ENCODE data around the gene KIRREL3.

Gene KIRREL3

GRCh38 chr11:126949066-126949891, 51.3 kb downstream of the KIRREL3 start:
- DNase-seq = no peak

GRCh38 chr11:126948563-126948962, 52.0 kb downstream of the KIRREL3 start:
- DNase-seq = no peak

DNA sequence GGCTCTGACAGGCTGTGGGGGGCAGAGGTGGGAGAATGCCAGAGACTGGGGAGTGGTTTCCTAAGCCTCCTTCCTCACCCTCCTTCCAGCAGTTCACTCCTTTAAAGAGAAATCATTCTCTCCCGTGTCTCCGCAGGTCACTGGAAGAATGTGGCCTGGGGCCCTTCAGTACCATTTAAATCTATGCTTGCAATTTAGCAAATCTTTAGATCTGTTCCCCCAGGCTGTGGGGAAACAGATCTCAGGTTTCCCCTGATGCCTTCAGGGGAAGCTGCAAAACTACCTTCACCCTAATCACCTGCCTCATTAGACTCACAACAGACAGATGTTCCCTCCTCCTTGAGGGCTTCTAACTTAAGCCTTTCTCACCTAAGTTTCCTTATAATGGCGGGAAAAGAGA, 55.3 kb downstream of the KIRREL3 start:
- no peak for DNase-seq

- DNase-seq = no peak
Measured at GRCh38 chr11:126943316-126943715, 57.3 kb downstream of the KIRREL3 start.

DNA sequence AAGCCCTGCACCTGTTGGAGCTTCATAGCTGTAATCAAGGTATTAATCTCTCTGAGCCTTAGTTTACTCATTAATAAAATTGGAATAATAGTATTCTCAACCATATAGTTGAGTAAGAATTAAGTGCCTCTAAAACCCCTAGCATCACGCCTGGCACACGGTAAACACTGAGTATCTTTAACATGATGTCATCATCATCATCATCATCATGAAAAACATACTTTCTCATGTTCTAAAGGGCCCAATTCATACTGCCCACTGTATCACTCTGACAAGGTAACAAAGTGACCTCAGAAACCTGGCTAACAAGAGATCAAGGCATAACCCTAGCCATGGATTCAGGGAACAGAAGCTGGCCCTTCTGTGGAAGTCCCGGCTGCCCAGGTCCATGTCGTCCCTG, 58.4 kb downstream of the KIRREL3 start:
- DNase-seq = no peak

DNA sequence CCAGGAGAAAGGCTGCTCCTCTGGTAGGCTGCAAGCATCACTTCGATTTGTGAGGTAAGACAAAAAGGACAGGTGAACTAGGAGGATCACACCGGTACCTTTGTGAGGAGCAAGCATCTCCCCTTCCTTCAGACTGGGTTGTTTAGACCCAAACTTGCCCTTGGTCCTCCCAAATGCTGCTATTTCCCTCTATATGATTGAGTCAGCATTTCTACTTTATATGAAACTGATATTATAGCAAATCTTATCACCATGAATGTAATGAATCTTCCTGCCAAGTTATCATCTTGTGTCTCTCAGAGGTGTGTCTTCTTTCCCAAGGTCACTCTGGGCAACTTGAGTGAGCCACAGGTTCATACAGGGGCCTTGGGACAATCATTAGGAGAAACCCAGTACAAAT, 61.0 kb downstream of the KIRREL3 start:
- no peak for DNase-seq

GRCh38 chr11:126938718-126939117, 61.9 kb downstream of the KIRREL3 start:
- DNase-seq = no peak

GRCh38 chr11:126930091-126930841, 70.3 kb downstream of the KIRREL3 start:
- DNase-seq = no peak

- no peak for DNase-seq
Measured at GRCh38 chr11:126929179-126930061, 71.2 kb downstream of the KIRREL3 start.

- no peak for DNase-seq
Measured at GRCh38 chr11:126927623-126928022, 72.9 kb downstream of the KIRREL3 start.

- no peak for DNase-seq
Measured at GRCh38 chr11:126926376-126926791, 74.2 kb downstream of the KIRREL3 start.

- no peak for DNase-seq
Measured at GRCh38 chr11:126925321-126926093, 75.1 kb downstream of the KIRREL3 start.

- no peak for DNase-seq
Measured at GRCh38 chr11:126924376-126925040, 76.1 kb downstream of the KIRREL3 start.

GRCh38 chr11:126920833-126921232, 79.7 kb downstream of the KIRREL3 start:
- DNase-seq = no peak

DNA sequence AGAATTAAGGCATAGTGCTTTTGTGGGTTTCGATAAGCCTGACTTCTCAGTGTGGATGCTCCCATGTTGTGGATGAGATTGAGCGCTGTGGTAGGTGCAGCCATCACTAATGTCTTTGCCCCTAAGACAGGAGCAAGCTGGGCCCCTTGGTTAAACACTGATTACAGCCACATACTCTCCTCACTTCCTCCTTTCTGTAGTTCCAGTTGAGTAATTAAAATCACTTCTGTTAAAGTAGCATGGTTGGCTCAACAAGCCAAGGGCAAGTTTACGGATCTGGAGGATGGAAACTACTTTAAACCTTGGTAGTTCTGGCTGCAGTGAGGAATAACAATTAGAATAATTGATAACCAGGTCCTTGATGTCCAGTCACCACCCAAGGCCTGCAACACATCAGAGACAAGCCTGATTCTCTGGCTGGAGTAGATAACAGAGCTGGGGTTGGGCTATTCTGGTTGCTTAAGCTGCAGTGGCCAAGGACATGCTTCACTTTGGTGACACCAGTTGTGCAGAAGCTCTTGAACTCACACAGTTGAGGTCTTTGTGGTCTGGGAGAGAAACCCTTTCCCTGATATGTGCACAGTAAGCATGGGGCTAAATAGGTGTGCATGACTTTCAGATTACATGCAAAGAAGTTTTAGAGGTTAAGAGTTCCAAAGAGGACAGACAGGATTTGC, 81.3 kb downstream of the KIRREL3 start:
- DNase-seq = no peak

DNA sequence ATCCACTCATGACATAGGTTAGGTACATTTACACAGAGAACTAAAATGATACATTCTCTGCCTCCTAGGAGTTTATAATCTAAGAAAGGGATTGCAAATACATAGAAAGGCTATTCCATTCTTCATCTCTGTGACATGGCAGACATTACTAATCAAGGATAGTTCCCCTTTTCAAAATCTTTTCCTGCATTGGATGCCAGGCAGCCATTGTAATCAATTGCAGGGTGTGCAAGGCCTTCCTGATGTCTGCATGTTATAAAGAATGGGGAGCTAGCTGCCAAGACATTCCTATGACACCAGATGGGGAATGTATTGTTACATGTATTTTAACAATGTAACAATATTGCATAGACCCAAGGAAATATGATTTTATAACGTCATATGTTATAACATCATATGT, 82.0 kb downstream of the KIRREL3 start:
- no peak for DNase-seq

DNA sequence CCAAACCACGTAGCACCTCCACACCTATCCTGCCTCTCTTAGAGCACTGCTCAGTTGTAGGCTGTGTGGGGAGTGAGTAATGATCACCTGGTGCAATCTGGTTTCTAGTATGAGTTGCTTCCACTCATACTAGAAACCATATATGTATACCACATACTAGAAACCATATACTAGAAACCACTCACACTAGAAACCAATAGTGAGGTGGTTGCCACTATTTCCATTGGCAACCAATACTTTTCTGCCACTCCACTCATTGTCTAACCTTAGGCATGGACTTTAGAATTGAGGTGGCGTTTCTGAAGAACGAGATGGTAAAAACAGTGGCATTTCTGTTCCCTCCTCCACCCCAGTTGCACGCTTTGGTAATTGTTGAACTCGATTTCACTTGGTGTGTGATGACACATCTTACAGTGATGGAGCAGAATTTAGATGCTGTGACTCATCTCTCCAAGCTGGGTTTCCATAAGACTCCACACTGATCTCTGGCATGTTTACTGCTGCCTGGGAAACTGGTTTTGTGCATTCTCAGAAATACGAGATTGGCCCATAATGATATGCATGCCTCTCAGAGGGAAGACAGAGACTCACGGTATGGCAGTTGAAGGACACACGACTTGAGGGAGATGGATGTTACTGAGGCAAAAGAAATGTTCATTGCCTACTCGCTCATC, 82.9 kb downstream of the KIRREL3 start:
- DNase-seq = no peak

DNA sequence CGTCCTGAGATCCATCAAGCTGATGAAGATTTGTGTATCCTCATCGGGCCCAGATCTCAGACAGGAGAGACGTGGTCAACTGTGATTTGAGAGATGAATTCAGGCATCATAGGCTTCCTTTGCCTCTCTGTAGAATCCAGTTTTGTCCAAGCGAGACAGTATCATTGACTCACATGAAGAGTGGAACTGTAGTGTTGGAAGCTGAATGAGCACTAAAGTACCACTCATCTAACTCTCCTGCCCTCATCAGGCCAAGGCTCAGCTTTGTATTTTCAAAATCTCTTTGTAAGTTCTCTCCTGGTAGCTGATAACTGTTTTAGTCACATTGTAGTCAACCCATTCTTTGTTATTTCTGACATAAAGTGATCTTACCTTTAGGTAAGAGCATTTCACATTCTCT, 85.1 kb downstream of the KIRREL3 start:
- no peak for DNase-seq

DNA sequence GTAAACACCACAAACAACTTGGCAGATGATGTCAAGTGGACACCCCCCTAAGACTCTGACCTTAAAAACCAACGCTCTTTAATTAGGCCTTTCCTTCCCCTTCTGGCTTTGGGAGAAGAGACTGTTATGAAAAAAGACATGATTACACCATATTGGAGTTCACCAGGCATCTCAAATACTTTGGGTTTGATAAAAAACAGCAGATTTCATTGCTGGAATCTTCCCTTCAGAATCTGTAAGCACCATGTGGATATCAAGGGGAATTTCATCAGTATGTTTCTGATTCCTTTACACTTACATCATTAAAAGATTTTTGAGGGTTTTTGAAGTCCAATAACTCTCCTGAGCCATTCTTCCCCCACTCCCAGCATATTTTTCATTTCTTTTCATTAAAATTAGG, 85.6 kb downstream of the KIRREL3 start:
- DNase-seq = no peak

- DNase-seq = no peak
Measured at GRCh38 chr11:126914166-126914565, 86.4 kb downstream of the KIRREL3 start.

DNA sequence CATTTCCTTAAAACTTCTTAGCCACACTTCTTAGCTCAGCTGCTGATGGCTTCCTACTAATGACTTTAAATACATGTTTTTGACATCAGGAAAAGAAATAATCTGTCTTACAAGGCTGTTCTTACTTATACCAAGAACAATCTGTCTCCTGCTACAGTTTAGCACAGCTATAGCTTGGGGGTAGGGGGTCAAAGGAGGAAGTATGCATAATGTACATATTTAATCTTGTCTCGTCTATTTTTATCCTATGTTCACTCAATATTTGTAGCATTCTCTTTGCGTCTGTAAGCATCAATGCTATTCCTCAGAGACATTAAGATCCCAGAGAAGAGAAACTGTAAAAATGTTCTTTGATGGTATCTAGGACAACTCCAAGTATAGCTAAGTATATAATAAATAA, 96.0 kb downstream of the KIRREL3 start:
- no peak for DNase-seq

All from T-helper 9 cell (primary cell).